Motor neuron (in vitro differentiated cells): ENCODE results near the gene QRSL1. TPM values are rescaled to one million over a fixed set of nuclear protein-coding genes. Genes with fewer than 3 reads are reported as not detected.
"Not testable (repeated sequence)": the region's sequence is repeated elsewhere in the genome, so short reads cannot be mapped to it uniquely, and the experiment has no call there.

Source experiments
- ATAC-seq, 8 experiments: fragments of 200-7000 bp; cut with Tn5 transposase; replicated peaks in 6 of 8; 2 replicates each; pipeline ENCODE4 v1.8.0; 2021; ENCODE audit warnings: mild to moderate bottlenecking in 8 of 8, moderate library complexity in 8 of 8
- H3K27ac ChIP-seq, 2 donors: fragments of 250-450 bp; sonication (Bioruptor Pico); 2 replicates each; pipeline ENCODE4 v1.9.0; 2021; ENCODE audit warnings: antibody characterized with exemption in 2 of 2, mild to moderate bottlenecking in 2 of 2, moderate library complexity in 1 of 2
- H3K4me1 ChIP-seq, 2 donors: fragments of 250-450 bp; sonication (Bioruptor Pico); replicated peaks in 1 of 2; 2 replicates each; pipeline ENCODE4 v1.6.1; 2021; ENCODE audit warnings: antibody characterized with exemption in 2 of 2, mild to moderate bottlenecking in 2 of 2, moderate library complexity in 1 of 2
- H3K4me3 ChIP-seq, 5 donors: fragments of 250-450 bp; sonication (Bioruptor Pico); 2 replicates each; pipeline ENCODE4 v1.9.0; 2021; ENCODE audit warnings: antibody characterized with exemption in 5 of 5, mild to moderate bottlenecking in 5 of 5, moderate library complexity in 4 of 5
- whole genome bisulfite sequencing, 10 experiments: fragments of 450-650 bp; shearing (Covaris generic); methylation state at CpG; one replicate each; pipeline ENCODE4 v1.0.0; 2022; 5-methylcytosine and 5-hydroxymethylcytosine counted together
- in situ Hi-C, 9 experiments: fragments of 400-800 bp; cut with MboI; loops; one replicate each; pipeline ENCODE4 v1.15.0; 2021; ENCODE audit warnings: low sequenced_read_pairs in 9 of 9, low pct_unique_long_range_greater_than_20kb in 2 of 9; ENCODE audit not compliant: unreplicated experiment in 9 of 9
- total RNA-seq, 8 experiments: library from RNA; unstranded; fragments of 300-600 nt; gene quantifications; 2 replicates each; pipeline versions ENCODE4 v1.2.3 to v1.2.4, GENCODE V29; 2022

The QRSL1 gene
- total RNA-seq, 8 experiments from 2014 or later, result 9.6 to 18.8 (median 14.1) TPM

GRCh38 chr6:106613590-106613989 is 15.8 kb upstream of the QRSL1 start:
- in situ Hi-C loops, result no loop called here
- 0 to 80% (median 38%) methylated on average over 1 of the region's 1 CpG; no CpG with 5 or more reads in 6 of the 10 experiments for WGBS, 10 experiments
- no peak for ATAC-seq
- no peak overlapping the region for H3K4me3 ChIP-seq
- H3K27ac ChIP-seq, result no peak overlapping the region
- H3K4me1 ChIP-seq, result no peaks in the 10 kb centered on the region

GRCh38 chr6:106614166-106614565 is 15.2 kb upstream of the QRSL1 start:
- Histone ChIP-seq H3K4me3 (no peak overlapping the region), H3K4me1 (no peaks in the 10 kb centered on the region), H3K27ac (no peak overlapping the region)
- in situ Hi-C loops, result no loop called here
- WGBS, 10 experiments, result 17 to 67% (median 52%) methylated on average over 1 of the region's 1 CpG; no CpG with 5 or more reads in 4 of the 10 experiments
- ATAC-seq, result no peak

- H3K27ac ChIP-seq, result no peak overlapping the region
- H3K4me3 ChIP-seq, result no peak overlapping the region
- WGBS, 10 experiments, result 0 to 97% (median 53%) methylated on average over 1 to 3 of the region's 3 CpGs
- no peak for ATAC-seq
- H3K4me1 ChIP-seq, result no peaks in the 10 kb centered on the region
- in situ Hi-C loops, result no loop called here
These were observed 14.7 kb upstream of the QRSL1 start for GRCh38 chr6:106614592-106615257.

GRCh38 chr6:106617302-106617701 is 12.1 kb upstream of the QRSL1 start:
- in situ Hi-C loops, result no loop called here
- Histone ChIP-seq H3K27ac (no peak overlapping the region), H3K4me3 (no peak overlapping the region), H3K4me1 (no peaks in the 10 kb centered on the region)
- ATAC-seq, result no peak

GRCh38 chr6:106617857-106618256 is 11.5 kb upstream of the QRSL1 start:
- no peak overlapping the region for H3K4me3 ChIP-seq
- no peak overlapping the region for H3K27ac ChIP-seq
- in situ Hi-C loops, result no loop called here
- H3K4me1 ChIP-seq, result no peaks in the 10 kb centered on the region
- ATAC-seq, result no peak
- WGBS, 10 experiments, result 86 to 100% (median 100%) methylated on average over 1 of the region's 1 CpG

GRCh38 chr6:106618324-106618723 is 11.1 kb upstream of the QRSL1 start:
- in situ Hi-C loops, result no loop called here
- WGBS, 10 experiments, result 69 to 100% (median 85%) methylated on average over 1 to 3 of the region's 3 CpGs
- Histone ChIP-seq H3K27ac (no peak overlapping the region), H3K4me3 (no peak overlapping the region), H3K4me1 (no peaks in the 10 kb centered on the region)
- no peak for ATAC-seq

GRCh38 chr6:106619223-106619622 is 10.2 kb upstream of the QRSL1 start:
- H3K4me1 ChIP-seq, result no peaks in the 10 kb centered on the region
- no peak overlapping the region for H3K27ac ChIP-seq
- 60 to 100% (median 83%) methylated on average over 1 of the region's 1 CpG; no CpG with 5 or more reads in 3 of the 10 experiments for WGBS, 10 experiments
- H3K4me3 ChIP-seq, result no peak overlapping the region
- in situ Hi-C loops, result no loop called here
- ATAC-seq, result no peak

- peak in 2 of 8 experiments; percentile 26 to 41 for ATAC-seq
- 37 to 92% (median 82%) methylated on average over 1 to 3 of the region's 3 CpGs for WGBS, 10 experiments
- in situ Hi-C loops, result no loop called here
These were observed 8.3 kb upstream of the QRSL1 start for GRCh38 chr6:106620931-106621672.

GRCh38 chr6:106622412-106622811 is 7.0 kb upstream of the QRSL1 start:
- no peak overlapping the region for H3K27ac ChIP-seq
- in situ Hi-C loops, result no loop called here
- H3K4me3 ChIP-seq, result no peak overlapping the region
- ATAC-seq, result no peak
- 85 to 100% (median 88%) methylated on average over 1 to 7 of the region's 8 CpGs; no CpG with 5 or more reads in 3 of the 10 experiments for WGBS, 10 experiments
- H3K4me1 ChIP-seq, result peaks cover 0 to 5% of the 10 kb centered on the region in 2 donors

More at GRCh38 chr6:106620931-106621672, 8.3 kb upstream of the QRSL1 start:
- Histone ChIP-seq H3K27ac (no peak overlapping the region), H3K4me1 (no peaks in the 10 kb centered on the region), H3K4me3 (no peak overlapping the region)

GRCh38 chr6:106623039-106623438 is 6.3 kb upstream of the QRSL1 start:
- in situ Hi-C loops, result no loop called here
- ATAC-seq, result no peak

GRCh38 chr6:106626485-106626884 is 2.9 kb upstream of the QRSL1 start:
- WGBS, 10 experiments, result 0 to 56% (median 16%) methylated on average over 1 to 2 of the region's 2 CpGs; no CpG with 5 or more reads in 4 of the 10 experiments
- peaks cover 7 to 10% of the 10 kb centered on the region in 2 donors for H3K4me1 ChIP-seq
- H3K4me3 ChIP-seq, result no peak overlapping the region
- in situ Hi-C loops, result no loop called here
- H3K27ac ChIP-seq, result no peak overlapping the region
- no peak for ATAC-seq

More at GRCh38 chr6:106623039-106623438, 6.3 kb upstream of the QRSL1 start:
- 50 to 100% (median 83%) methylated on average over 1 of the region's 1 CpG; no CpG with 5 or more reads in 1 of the 10 experiments for WGBS, 10 experiments
- Histone ChIP-seq H3K4me1 (peaks cover 0 to 5% of the 10 kb centered on the region in 2 donors), H3K27ac (no peak overlapping the region), H3K4me3 (no peak overlapping the region)

GRCh38 chr6:106627760-106628159 is 1.6 kb upstream of the QRSL1 start:
- peaks cover 7 to 10% of the 10 kb centered on the region in 2 donors for H3K4me1 ChIP-seq
- in situ Hi-C loops, H3K4me3 ChIP-seq, H3K27ac ChIP-seq, ATAC-seq: not testable (repeated sequence)
- WGBS, 10 experiments, result 79 to 100% (median 92%) methylated on average over 4 to 14 of the region's 16 CpGs; no CpG with 5 or more reads in 2 of the 10 experiments

- H3K4me1 ChIP-seq, result peaks cover 7 to 10% of the 10 kb centered on the region in 2 donors
- peak overlapping the region; percentile 66 to 98 (median 93) for H3K4me3 ChIP-seq
- whole genome bisulfite sequencing, 10 experiments, result 0 to 56% (median 27%) methylated on average over 1 to 7 of the region's 7 CpGs
- ATAC-seq, result peak in 5 of 8 experiments; percentile 3 to 18 (median 7)
- in situ Hi-C loops, result no loop called here
- peak overlapping the region in 1 of 2 donors; percentile 86 for H3K27ac ChIP-seq
These were observed 698 bp upstream of the QRSL1 start for GRCh38 chr6:106628658-106629102.
